ENCODE measurements around the gene HTRA1. TPM values are rescaled to one million over a fixed set of nuclear protein-coding genes. Genes with fewer than 3 reads are reported as not detected.

HTRA1 gene
- total and polyA plus RNA-seq, 3 experiments from 2014 or later = 0.13 to 0.56 TPM; not detected in 1

DNA sequence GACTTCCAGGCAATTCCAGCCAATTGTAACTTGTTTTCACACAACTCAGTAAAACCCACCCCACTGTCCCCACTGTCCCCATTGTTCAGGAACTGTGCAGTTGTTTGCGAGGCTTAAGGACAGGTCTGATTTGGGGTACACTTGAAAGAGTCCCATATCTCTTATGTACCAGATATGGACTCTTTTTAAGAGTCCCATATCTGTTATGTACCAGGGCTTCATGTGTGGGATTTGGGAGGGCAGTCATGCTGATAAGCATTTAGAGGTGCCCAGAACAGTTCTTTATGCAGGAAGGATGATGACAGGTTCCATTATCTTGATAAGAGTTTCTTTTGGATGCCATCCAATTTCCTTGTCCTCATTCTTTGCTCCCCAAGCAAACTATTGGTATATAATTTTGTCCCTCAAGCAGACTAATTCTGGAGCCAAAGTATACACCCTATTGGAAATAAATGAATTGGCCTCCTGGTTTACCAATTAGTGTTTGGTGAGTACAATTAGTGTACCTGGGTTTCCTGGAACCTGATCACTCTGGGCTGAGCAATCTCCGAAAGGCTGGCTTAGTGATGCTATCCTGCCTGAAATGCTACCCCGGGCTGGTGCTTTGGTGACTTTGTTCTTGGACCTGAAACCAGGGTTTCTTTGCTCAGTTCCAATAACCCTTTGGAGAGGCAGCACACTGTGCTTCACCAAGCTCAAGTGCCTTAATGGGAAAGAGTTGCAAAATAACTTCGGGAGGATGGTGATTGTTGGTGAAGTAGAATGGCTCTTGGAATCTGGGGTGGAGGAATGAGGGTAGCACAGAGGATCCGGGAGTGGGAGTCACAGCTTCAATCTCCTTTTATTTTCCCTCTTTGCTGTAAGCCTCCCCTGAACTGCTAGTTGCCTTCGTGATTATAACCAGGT, 93.0 kb downstream of the HTRA1 start:
- CTCF ChIA-PET = interaction anchor here (1.3 kb wide), 1 partner anchor 9 kb away, joined by 3 read pairs; no protein-coding TSS in a partner anchor
- H3K27ac Mint-ChIP-seq = peak overlapping the region in 2 of 8 donors; percentile 50 to 89
- no peaks in the 10 kb centered on the region for H3K36me3 Mint-ChIP-seq
- Histone ChIP-seq H3K27me3 (ENCODE audit: insufficient read depth, low read length, poor library complexity, severe bottlenecking) (no peaks in the 10 kb centered on the region), H3K4me1 (ENCODE audit: insufficient read depth, low read length) (peaks cover 28% of the 10 kb centered on the region), H3K27ac (ENCODE audit: low read depth, low read length) (no peak overlapping the region), H3K4me3 (ENCODE audit: low read length) (no peak overlapping the region), H3K9me3 (ENCODE audit: low read length) (no peaks in the 10 kb centered on the region), H3K36me3 (ENCODE audit: insufficient read depth, low read length) (no peaks in the 10 kb centered on the region)
- peaks cover 0 to 2% (median 0%) of the 10 kb centered on the region in 5 donors for H3K9me3 Mint-ChIP-seq
- no peak for DNase-seq
- POLR2A ChIA-PET = no interaction called here
- no peak overlapping the region for H3K4me3 Mint-ChIP-seq
- H3K27me3 Mint-ChIP-seq = peaks cover 1 to 4% of the 10 kb centered on the region in 2 donors
- H3K4me1 Mint-ChIP-seq = peaks cover 35 to 50% (median 41%) of the 10 kb centered on the region in 3 donors

- no peak for DNase-seq
- Histone ChIP-seq H3K4me3 (ENCODE audit: low read length) (no peak overlapping the region), H3K4me1 (ENCODE audit: insufficient read depth, low read length) (peaks cover 27% of the 10 kb centered on the region), H3K27me3 (ENCODE audit: insufficient read depth, low read length, poor library complexity, severe bottlenecking) (no peaks in the 10 kb centered on the region), H3K36me3 (ENCODE audit: insufficient read depth, low read length) (no peaks in the 10 kb centered on the region), H3K9me3 (ENCODE audit: low read length) (no peaks in the 10 kb centered on the region), H3K27ac (ENCODE audit: low read depth, low read length) (no peak overlapping the region)
- H3K4me3 Mint-ChIP-seq = no peak overlapping the region
- ChIA-PET POLR2A (no interaction called here), CTCF (interaction anchor here (1.3 to 1.7 kb wide), 2 partner anchors 10 kb away, joined by 3 to 10 read pairs; no protein-coding TSS in a partner anchor)
- peaks cover 1 to 4% of the 10 kb centered on the region in 2 donors for H3K27me3 Mint-ChIP-seq
- peaks cover 34 to 50% (median 36%) of the 10 kb centered on the region in 3 donors for H3K4me1 Mint-ChIP-seq
- H3K27ac Mint-ChIP-seq = no peak overlapping the region
- H3K36me3 Mint-ChIP-seq = no peaks in the 10 kb centered on the region
- peaks cover 0 to 2% (median 0%) of the 10 kb centered on the region in 5 donors for H3K9me3 Mint-ChIP-seq
Measured at GRCh38 chr10:122555442-122555841, 94.1 kb downstream of the HTRA1 start.

DNA sequence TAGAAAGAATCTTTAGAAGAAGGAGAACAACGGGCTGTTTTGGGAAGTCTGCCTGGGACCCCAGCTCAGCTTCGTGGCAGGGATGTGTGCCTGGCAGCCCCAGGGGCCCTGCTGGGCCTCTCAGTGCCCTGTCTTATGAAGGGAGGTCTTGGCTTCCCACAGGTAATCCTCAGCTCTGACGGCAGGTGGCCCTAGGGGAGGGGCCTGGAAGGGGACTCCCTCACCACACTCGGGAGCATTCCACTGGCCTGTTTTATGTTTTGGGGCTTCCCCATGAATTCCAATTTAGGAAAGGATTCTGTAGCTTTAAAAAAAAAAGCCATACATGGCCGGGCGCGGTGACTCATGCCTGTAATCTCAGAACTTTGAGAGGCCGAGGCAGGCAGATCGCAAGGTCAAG, 96.2 kb downstream of the HTRA1 start:
- POLR2A ChIA-PET = no interaction called here

GRCh38 chr10:122558452-122558851, 97.1 kb downstream of the HTRA1 start:
- Histone ChIP-seq H3K27ac (ENCODE audit: low read depth, low read length) (no peak overlapping the region), H3K9me3 (ENCODE audit: low read length) (no peaks in the 10 kb centered on the region), H3K27me3 (ENCODE audit: insufficient read depth, low read length, poor library complexity, severe bottlenecking) (no peaks in the 10 kb centered on the region), H3K4me1 (ENCODE audit: insufficient read depth, low read length) (peaks cover 14% of the 10 kb centered on the region), H3K4me3 (ENCODE audit: low read length) (no peak overlapping the region), H3K36me3 (ENCODE audit: insufficient read depth, low read length) (no peaks in the 10 kb centered on the region)
- peaks cover 0 to 2% (median 0%) of the 10 kb centered on the region in 5 donors for H3K9me3 Mint-ChIP-seq
- peaks cover 4 to 9% of the 10 kb centered on the region in 2 donors for H3K27me3 Mint-ChIP-seq
- ChIA-PET CTCF (interaction anchor here (1.2 kb wide), 3 partner anchors 18 to 260 kb away, joined by 3 read pairs; no protein-coding TSS in a partner anchor), POLR2A (interaction anchor here (1.0 kb wide), 1 partner anchor 62 kb away, joined by 3 read pairs; no protein-coding TSS in a partner anchor)
- peak overlapping the region in 6 of 7 donors; percentile 41 to 66 (median 59) for H3K4me3 Mint-ChIP-seq
- H3K4me1 Mint-ChIP-seq = peaks cover 25 to 50% (median 29%) of the 10 kb centered on the region in 3 donors
- H3K27ac Mint-ChIP-seq = peak overlapping the region in 6 of 8 donors; percentile 9 to 79 (median 48)
- no peaks in the 10 kb centered on the region for H3K36me3 Mint-ChIP-seq
- peak in 3 of 5 donors; percentile 12 to 41 (median 26) for DNase-seq

More for the DNA sequence above, 96.2 kb downstream of the HTRA1 start:
- Mint-ChIP-seq H3K4me3 (no peak overlapping the region), H3K4me1 (peaks cover 27 to 50% (median 29%) of the 10 kb centered on the region in 3 donors), H3K9me3 (peaks cover 0 to 2% (median 0%) of the 10 kb centered on the region in 5 donors), H3K27me3 (peaks cover 3 to 4% of the 10 kb centered on the region in 2 donors), H3K27ac (no peak overlapping the region), H3K36me3 (no peaks in the 10 kb centered on the region)
- Histone ChIP-seq H3K27ac (ENCODE audit: low read depth, low read length) (no peak overlapping the region), H3K4me3 (ENCODE audit: low read length) (no peak overlapping the region), H3K27me3 (ENCODE audit: insufficient read depth, low read length, poor library complexity, severe bottlenecking) (no peaks in the 10 kb centered on the region), H3K36me3 (ENCODE audit: insufficient read depth, low read length) (no peaks in the 10 kb centered on the region), H3K4me1 (ENCODE audit: insufficient read depth, low read length) (peaks cover 14% of the 10 kb centered on the region), H3K9me3 (ENCODE audit: low read length) (no peaks in the 10 kb centered on the region)
- no peak for DNase-seq
- CTCF ChIA-PET = interaction anchor here (0.7 to 1.2 kb wide), 2 partner anchors 62 to 91 kb away, joined by 3 read pairs; no protein-coding TSS in a partner anchor

DNA sequence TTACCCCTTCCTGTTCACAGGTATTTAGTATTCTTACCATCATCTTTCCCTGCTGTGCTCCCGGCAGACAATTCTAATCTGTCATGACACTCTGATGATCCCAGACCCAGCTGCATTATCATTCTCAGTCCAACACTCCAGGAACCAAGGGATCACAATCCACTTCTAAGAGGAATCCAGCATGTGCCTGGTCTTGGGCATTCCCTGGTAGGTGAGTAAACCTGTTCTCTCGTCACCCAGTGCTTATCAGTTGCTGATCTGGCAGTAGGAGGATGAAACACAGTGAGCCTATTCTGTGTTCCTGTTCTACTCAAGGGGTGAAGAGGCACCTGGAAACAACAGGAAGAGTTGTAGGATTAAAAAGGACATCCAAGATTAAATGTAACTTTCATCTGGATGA, 97.9 kb downstream of the HTRA1 start:
- DNase-seq = no peak
- H3K27ac ChIP-seq (ENCODE audit: low read depth, low read length) = no peak overlapping the region
- no peak overlapping the region for H3K4me3 ChIP-seq (ENCODE audit: low read length)
- Mint-ChIP-seq H3K27ac (peak overlapping the region in 5 of 8 donors; percentile 4 to 69 (median 69)), H3K4me1 (peaks cover 25 to 50% (median 29%) of the 10 kb centered on the region in 3 donors), H3K4me3 (peak overlapping the region in 6 of 7 donors; percentile 2 to 66 (median 48)), H3K36me3 (no peaks in the 10 kb centered on the region), H3K9me3 (peaks cover 0 to 2% (median 0%) of the 10 kb centered on the region in 5 donors), H3K27me3 (peaks cover 8 to 15% of the 10 kb centered on the region in 2 donors)
- H3K36me3 ChIP-seq (ENCODE audit: insufficient read depth, low read length) = no peaks in the 10 kb centered on the region
- peaks cover 14% of the 10 kb centered on the region for H3K4me1 ChIP-seq (ENCODE audit: insufficient read depth, low read length)
- CTCF ChIA-PET = interaction anchor here (1.2 kb wide), 2 partner anchors 19 to 260 kb away, joined by 3 read pairs; no protein-coding TSS in a partner anchor
- H3K9me3 ChIP-seq (ENCODE audit: low read length) = no peaks in the 10 kb centered on the region
- H3K27me3 ChIP-seq (ENCODE audit: insufficient read depth, low read length, poor library complexity, severe bottlenecking) = no peaks in the 10 kb centered on the region
- POLR2A ChIA-PET = interaction anchor here (1.0 kb wide), 1 partner anchor 63 kb away, joined by 3 read pairs; no protein-coding TSS in a partner anchor

DNA sequence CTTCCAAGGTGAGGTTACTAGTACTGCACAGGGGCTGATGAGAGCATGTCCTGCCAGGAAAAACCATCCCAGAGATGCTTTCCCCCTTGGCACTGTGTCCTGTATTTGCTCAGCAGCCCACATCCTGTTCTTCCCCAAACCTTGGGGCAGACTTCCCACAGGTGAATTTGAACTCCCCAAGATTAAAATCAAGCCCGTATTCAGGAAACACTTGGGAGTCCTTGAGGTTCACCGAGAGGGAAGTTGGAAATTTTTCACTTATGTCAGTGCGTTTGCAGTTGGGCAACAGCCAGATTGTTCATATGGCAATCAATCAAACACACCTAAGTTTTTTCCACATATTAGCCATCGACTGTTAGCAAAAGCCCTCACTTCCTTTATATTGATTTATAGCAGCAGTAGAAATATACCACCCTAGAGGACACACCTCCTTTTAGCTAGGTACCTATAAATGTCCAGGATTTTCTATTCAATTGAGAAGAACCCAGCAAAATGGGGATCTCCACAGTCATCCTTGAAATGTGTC, 99.0 kb downstream of the HTRA1 start, which contains the start of gene DMBT1:
Gene DMBT1, plus strand, starts transcription at position 476 of the 526 bp plus-strand sequence. Its CDS starts 17 bp downstream, at position 493.
- H3K27ac ChIP-seq (ENCODE audit: low read depth, low read length) = no peak within 1 kb of the TSS
- no peaks in the 10 kb centered on the region for H3K36me3 ChIP-seq (ENCODE audit: insufficient read depth, low read length)
- Mint-ChIP-seq H3K27me3 (peaks cover 13 to 15% of the 10 kb centered on the region in 2 donors), H3K9me3 (peaks cover 0 to 2% (median 0%) of the 10 kb centered on the region in 5 donors), H3K36me3 (no peaks in the 10 kb centered on the region), H3K4me3 (no peak within 1 kb of the TSS), H3K27ac (peak within 1 kb of the TSS in 5 of 8 donors; percentile 0 to 68 (median 4)), H3K4me1 (peaks cover 25 to 50% (median 29%) of the 10 kb centered on the region in 3 donors)
- H3K27me3 ChIP-seq (ENCODE audit: insufficient read depth, low read length, poor library complexity, severe bottlenecking) = no peaks in the 10 kb centered on the region
- no peaks in the 10 kb centered on the region for H3K9me3 ChIP-seq (ENCODE audit: low read length)
- H3K4me1 ChIP-seq (ENCODE audit: insufficient read depth, low read length) = peaks cover 14% of the 10 kb centered on the region
- ChIA-PET CTCF (no interaction called here), POLR2A (no interaction called here)
- no peak for DNase-seq
- H3K4me3 ChIP-seq (ENCODE audit: low read length) = no peak within 1 kb of the TSS

DNA sequence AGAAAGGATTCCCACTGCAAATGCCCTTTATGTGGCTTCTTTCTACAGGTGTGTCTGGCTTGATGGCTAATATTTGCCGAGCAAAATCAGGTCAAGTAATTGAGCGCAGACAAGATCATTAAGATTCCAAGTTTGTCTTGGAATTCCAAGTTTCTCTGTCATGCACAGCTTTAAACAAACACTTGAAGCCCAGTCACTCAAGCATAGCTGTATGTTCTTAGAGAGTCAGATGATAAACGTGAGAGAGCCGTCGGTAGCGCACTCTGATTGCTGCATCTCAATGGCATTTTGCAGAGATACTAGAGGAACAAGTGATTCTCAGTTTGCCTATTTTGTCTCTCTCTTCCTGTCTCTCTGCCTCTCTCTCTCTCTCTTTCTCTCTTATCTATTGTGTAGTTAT, 99.9 kb downstream of the HTRA1 start:
- Histone ChIP-seq H3K4me3 (ENCODE audit: low read length) (no peak overlapping the region), H3K9me3 (ENCODE audit: low read length) (no peaks in the 10 kb centered on the region), H3K27me3 (ENCODE audit: insufficient read depth, low read length, poor library complexity, severe bottlenecking) (no peaks in the 10 kb centered on the region), H3K27ac (ENCODE audit: low read depth, low read length) (no peak overlapping the region), H3K4me1 (ENCODE audit: insufficient read depth, low read length) (peaks cover 14% of the 10 kb centered on the region), H3K36me3 (ENCODE audit: insufficient read depth, low read length) (no peaks in the 10 kb centered on the region)
- Mint-ChIP-seq H3K4me3 (no peak overlapping the region), H3K9me3 (peaks cover 0 to under 1% (median 0%) of the 10 kb centered on the region in 5 donors), H3K27me3 (peaks cover 15 to 17% of the 10 kb centered on the region in 2 donors), H3K4me1 (peaks cover 26 to 54% (median 35%) of the 10 kb centered on the region in 3 donors), H3K36me3 (no peaks in the 10 kb centered on the region), H3K27ac (peak overlapping the region in 2 of 8 donors; percentile 0 to 2)
- ChIA-PET POLR2A (interaction anchor here (1.0 kb wide), 1 partner anchor 46 kb away, joined by 3 read pairs; no protein-coding TSS in a partner anchor), CTCF (no interaction called here)
- no peak for DNase-seq

All from CD8-positive, alpha-beta memory T cell (primary cell).